ENCODE data around the gene RPL32.

The RPL32 gene

GRCh38 chr3:12878141-12878574, 36.8 kb upstream of the RPL32 start:
- H3K36me3 ChIP-seq, result no peaks in the 10 kb centered on the region
- peaks cover 28% of the 10 kb centered on the region for H3K27me3 ChIP-seq
- TF ChIP-seq CTCF (IDR thresholded peaks at IDR 0.05), result no peak
- H3K9me3 ChIP-seq, result no peaks in the 10 kb centered on the region
- H3K4me3 ChIP-seq (ENCODE audit: low read depth in 1 of 2, low read length in 1 of 2), result no peak overlapping the region
- H3K27ac ChIP-seq, result no peak overlapping the region
- peaks cover 0 to 8% of the 10 kb centered on the region in 2 experiments for H3K4me1 ChIP-seq (ENCODE audit: control insufficient read depth in 1 of 2, insufficient read depth in 1 of 2, low read depth in 1 of 2, low read length in 1 of 2)

- no peak overlapping the region for H3K4me3 ChIP-seq (ENCODE audit: low read depth in 1 of 2, low read length in 1 of 2)
- no peaks in the 10 kb centered on the region for H3K9me3 ChIP-seq
- peaks cover 28% of the 10 kb centered on the region for H3K27me3 ChIP-seq
- H3K36me3 ChIP-seq, result no peaks in the 10 kb centered on the region
- no peak overlapping the region for H3K27ac ChIP-seq
- TF ChIP-seq CTCF (IDR thresholded peaks at IDR 0.05), result no peak
- peaks cover 0 to 8% of the 10 kb centered on the region in 2 experiments for H3K4me1 ChIP-seq (ENCODE audit: control insufficient read depth in 1 of 2, insufficient read depth in 1 of 2, low read depth in 1 of 2, low read length in 1 of 2)
These were observed 35.7 kb upstream of the RPL32 start for GRCh38 chr3:12877040-12877439.

- Histone ChIP-seq H3K9me3 (no peaks in the 10 kb centered on the region), H3K27ac (no peak overlapping the region)
These were observed 34.8 kb upstream of the RPL32 start for GRCh38 chr3:12875857-12876836.

GRCh38 chr3:12871404-12871983, 30.1 kb upstream of the RPL32 start:
- Histone ChIP-seq H3K4me3 (ENCODE audit: low read depth in 1 of 2, low read length in 1 of 2) (no peak overlapping the region), H3K4me1 (ENCODE audit: control insufficient read depth in 1 of 2, insufficient read depth in 1 of 2, low read depth in 1 of 2, low read length in 1 of 2) (peaks cover 12 to 21% of the 10 kb centered on the region in 2 experiments), H3K27ac (no peak overlapping the region), H3K36me3 (no peaks in the 10 kb centered on the region), H3K27me3 (peaks cover 62% of the 10 kb centered on the region), H3K9me3 (no peaks in the 10 kb centered on the region)
- TF ChIP-seq CTCF (IDR thresholded peaks at IDR 0.05), result no peak

More at GRCh38 chr3:12875857-12876836, 34.8 kb upstream of the RPL32 start:
- Histone ChIP-seq H3K36me3 (no peaks in the 10 kb centered on the region), H3K4me3 (ENCODE audit: low read depth in 1 of 2, low read length in 1 of 2) (peak overlapping the region in 1 of 2 experiments; percentile 21), H3K27me3 (peaks cover 34% of the 10 kb centered on the region), H3K4me1 (ENCODE audit: control insufficient read depth in 1 of 2, insufficient read depth in 1 of 2, low read depth in 1 of 2, low read length in 1 of 2) (peaks cover 0 to 8% of the 10 kb centered on the region in 2 experiments)
- TF ChIP-seq CTCF (IDR thresholded peaks at IDR 0.05), result no peak

- Histone ChIP-seq H3K4me3 (ENCODE audit: low read depth in 1 of 2, low read length in 1 of 2) (no peak overlapping the region), H3K27ac (no peak overlapping the region), H3K27me3 (peaks cover 56% of the 10 kb centered on the region), H3K4me1 (ENCODE audit: control insufficient read depth in 1 of 2, insufficient read depth in 1 of 2, low read depth in 1 of 2, low read length in 1 of 2) (peaks cover 12 to 15% of the 10 kb centered on the region in 2 experiments), H3K36me3 (no peaks in the 10 kb centered on the region), H3K9me3 (no peaks in the 10 kb centered on the region)
- no peak for TF ChIP-seq CTCF (IDR thresholded peaks at IDR 0.05)
These were observed 29.6 kb upstream of the RPL32 start for GRCh38 chr3:12870942-12871341.
